ENCODE measurements around the gene SLC12A4.
"Not testable (repeated sequence)": the region's sequence is repeated elsewhere in the genome, so short reads cannot be mapped to it uniquely, and the experiment has no call there.

The SLC12A4 gene

DNA sequence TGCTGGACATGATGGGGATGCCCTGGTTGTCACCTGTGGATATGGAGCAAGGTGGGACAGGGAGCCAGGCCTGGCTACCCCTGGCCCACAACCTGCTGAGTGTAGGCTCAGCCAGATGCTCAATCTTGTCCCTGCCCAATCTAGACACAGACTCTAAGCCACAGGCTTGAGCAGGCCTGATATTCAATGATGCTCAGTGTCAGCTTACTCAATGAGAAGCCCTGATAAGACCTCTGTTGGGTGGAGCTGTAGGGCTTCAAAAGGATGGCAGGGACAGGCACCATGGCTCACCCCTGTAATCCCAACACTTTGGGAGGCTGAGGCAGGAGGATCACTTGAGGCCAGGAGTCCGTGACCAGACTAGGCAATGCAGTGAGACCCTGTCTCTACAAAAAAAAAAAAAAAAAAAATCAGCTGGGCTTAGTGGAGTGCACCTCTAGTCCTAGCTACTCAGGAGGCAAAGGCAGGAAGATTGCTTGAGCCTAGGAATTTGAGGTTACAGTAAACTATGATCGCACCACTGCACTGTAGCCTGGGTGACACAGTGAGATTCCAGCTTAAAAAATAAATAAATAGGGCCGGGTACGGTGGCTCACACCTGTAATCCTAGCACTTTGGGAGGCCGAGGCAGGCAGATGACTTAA lies 27.9 kb downstream of the SLC12A4 start:
- DNase-seq = no peak

DNA sequence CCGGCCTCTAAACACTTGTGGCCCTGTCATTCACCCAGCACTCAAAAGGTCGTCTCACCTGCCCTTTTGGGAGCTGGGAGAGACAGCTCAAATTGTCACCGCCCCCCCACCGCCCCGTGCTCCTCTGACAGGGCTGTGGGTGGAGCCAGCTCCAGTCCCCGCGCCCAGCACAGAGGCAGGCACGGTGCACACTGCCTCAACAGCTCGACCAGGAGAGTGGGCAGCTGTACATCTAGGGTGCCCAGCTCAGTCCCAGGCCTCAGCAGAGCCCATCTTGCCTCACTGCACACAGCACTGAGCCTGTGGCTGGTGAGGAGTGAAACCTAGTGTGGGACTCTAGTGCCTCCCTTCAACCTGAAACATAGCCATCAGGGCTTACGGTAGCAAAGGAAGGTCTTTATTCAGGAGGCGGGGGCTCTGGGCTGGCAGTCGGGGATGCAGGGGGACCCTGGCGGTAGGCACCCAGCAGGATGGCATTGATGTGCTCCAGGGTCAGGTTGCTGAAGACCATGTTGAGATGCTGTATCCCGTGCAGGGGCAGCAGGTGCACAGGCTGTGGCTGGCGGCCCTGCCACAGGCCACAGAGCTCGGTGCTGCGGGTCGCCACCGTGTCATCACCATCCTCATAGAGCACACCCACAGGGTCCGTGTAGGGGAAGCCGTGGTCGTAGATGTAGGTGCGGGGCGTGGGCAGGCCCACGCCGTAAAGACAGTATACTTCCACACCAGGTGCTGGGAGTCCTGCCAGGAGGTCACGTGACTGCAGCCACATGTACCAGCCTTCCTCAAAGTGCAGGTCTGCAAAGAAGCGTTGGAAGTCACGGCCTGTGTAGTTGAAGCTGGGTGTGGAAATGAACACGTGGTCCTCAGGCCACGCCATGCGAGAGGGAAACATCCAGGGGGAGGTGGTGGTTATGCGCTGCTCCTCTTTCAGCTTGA lies 28.7 kb downstream of the SLC12A4 start:
- peak; percentile 16 for DNase-seq

GRCh38 chr16:67937713-67938112 lies 30.7 kb downstream of the SLC12A4 start:
- DNase-seq = not testable (repeated sequence)

- peak; percentile 84 for DNase-seq
These were observed 31.4 kb downstream of the SLC12A4 start for GRCh38 chr16:67936880-67937605.

DNA sequence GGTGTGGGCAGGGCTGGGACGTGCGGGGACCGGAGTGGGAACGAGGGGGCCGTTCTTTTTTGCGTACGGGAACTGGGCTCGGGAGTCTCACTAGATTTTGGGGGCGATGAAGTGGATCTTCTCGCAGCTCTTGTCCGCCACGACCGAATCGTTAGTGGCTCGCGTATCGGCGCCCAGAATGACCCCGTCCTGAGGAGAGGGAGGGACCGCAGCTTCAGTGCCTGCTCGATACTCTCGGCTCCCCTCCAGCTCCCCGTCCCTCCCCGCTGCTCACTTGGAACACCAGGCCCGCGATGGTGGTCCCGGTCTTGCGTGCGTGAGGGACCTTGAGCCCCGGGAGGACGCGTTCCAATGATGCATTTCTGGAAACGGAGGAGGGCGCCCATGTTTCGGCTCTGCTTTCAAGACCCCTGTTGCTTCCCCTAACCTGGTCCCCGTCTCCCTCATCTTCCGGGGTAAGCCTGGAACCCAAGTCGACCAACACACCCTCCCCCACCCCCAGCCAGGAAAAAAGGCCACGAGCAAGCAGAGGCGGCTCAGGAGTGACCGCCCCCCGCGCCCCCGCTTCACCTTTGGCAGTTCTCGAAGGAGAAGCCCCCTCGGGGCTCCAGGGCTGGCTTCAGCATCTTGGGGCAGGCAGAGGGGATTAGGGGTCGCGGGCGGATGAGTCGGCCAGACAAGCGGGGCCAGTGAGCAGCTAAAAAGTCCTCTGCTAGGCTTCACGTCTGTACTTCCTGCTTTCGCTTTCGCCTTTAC lies 32.1 kb downstream of the SLC12A4 start, which contains the start of gene PSMB10:
Gene PSMB10 (minus strand): TSS at position 727 of the 756 bp plus-strand sequence. CDS start 101 bp downstream, at position 626.
- DNase-seq = no peak

DNA sequence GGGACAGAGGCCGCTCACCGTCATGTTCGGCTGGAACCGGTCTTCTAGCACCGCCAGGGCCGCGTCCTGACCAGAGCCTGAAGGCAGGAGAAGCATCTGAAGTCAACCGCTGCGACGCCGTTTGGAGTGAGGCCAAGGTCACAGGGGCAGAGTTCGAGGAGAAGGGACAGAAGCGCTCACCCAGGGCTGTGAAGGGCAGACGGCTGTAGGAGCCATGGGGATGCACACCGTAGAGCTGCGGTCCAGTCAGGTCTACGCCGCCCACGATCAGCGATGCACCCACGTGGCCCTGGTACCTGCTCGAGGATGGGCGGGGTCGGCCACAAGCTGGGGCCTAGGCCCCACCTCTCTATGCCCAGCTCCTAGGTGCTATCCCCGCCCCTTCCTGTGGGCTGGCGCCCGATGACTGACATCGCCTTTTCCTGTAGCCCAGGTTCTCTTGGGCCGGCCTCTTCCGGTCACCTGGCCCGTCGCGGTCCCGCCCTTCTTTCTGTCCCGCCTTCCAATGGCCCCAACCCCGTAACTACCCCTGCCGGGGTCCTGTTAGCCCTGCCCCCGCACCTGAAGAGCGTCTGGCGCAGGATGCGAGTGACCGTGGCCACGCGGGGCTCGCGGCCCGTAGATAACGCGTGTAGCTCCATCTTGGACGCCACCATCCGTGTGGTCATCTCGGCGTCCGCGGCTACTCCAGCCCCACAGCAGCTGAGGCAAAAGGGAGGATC lies 32.9 kb downstream of the SLC12A4 start:
- peak; percentile 94 for DNase-seq

DNA sequence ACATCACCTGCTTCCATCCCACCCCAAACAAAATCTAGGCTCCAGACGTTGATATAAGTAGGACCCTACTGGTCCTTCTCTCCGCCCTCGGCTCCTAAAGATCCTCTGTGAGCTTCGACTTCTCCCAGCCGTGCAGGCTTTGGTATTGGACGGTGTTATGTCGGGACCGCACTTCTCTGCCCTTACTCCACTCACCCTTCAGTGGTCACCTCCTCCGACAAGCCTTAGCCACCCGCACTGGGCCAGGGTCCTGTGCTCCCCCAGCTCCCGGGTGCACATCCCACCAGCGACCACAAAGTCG lies 33.4 kb downstream of the SLC12A4 start:
- no peak for DNase-seq

DNA sequence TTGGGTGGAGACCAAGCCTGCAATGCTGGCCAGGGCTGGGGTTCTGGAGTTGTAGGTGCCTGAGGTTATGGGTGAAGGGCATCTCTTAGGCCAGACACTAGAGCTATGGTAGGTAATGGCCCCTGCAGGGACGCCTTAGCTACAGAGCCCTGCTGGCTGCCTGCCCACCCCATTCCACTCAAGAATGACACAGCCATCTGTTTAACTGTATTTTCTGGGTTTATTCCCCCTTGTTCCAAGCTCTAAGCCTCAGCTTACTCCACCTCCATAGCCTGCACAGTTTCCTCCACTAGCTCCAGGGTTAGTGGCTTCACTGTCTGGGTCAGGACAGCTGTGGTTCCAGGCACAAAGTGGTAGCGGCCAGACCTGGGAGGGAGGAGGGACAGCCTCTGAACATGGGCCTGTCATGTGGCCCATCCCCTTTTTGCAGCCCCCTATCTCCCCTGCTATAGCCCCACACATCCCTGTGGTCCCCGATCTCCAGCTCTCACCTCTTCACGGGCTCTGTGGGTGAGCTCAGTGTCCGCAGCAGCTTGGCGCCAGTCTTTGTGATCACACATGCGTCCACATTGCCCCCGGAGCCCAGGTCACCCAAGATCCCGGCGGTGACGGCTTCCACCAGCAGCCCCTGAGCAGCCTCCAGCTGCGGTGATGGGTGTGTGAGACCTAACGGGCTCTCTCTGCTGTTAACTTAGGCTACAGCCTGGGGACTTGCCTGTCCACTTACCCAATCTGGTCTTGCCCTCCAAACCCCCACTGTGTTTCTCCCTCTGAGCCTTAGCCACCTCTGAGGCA lies 33.9 kb downstream of the SLC12A4 start:
- no peak for DNase-seq

GRCh38 chr16:67933805-67934204 lies 34.6 kb downstream of the SLC12A4 start:
- no peak for DNase-seq

- DNase-seq = no peak
These were observed 36.0 kb downstream of the SLC12A4 start for GRCh38 chr16:67932462-67932840.

- DNase-seq = no peak
These were observed 36.5 kb downstream of the SLC12A4 start, which contains the start of gene CTRL for GRCh38 chr16:67931712-67932461. TSS of gene CTRL (minus strand) at chr16:67931862. CDS start at chr16:67931852, 10 bp downstream.

GRCh38 chr16:67930678-67931211 lies 37.7 kb downstream of the SLC12A4 start:
- DNase-seq = no peak

GRCh38 chr16:67930191-67930590 lies 38.2 kb downstream of the SLC12A4 start:
- DNase-seq = no peak

GRCh38 chr16:67928561-67929364 lies 39.7 kb downstream of the SLC12A4 start:
- DNase-seq = peak; percentile 65

DNA sequence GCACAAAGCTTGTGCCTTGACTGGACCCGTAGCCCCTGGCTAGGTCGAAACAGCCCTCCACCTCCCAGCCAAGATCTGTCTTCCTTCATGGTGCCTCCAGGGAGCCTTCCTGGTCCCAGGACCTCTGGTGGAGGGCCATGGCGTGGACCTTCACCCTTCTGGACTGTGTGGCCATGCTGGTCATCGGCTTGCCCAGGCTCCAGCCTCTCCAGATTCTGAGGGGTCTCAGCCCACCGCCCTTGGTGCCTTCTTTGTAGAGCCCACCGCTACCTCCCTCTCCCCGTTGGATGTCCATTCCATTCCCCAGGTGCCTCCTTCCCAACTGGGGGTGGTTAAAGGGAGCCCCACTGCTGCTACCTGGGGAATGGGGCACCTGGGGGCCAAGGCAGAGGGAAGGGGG lies 40.3 kb downstream of the SLC12A4 start:
- no peak for DNase-seq

- DNase-seq = no peak
These were observed 41.1 kb downstream of the SLC12A4 start for GRCh38 chr16:67927131-67927941.

- no peak for DNase-seq
These were observed 42.2 kb downstream of the SLC12A4 start for GRCh38 chr16:67926181-67926750.
